GM12872 (cell line): ENCODE data around the gene GNAT2.

Experiments used
- CTCF ChIP-seq: IDR thresholded peaks from 3 replicates; pipeline ENCODE4 v1.5.1; 2011; ENCODE audit warnings: low read depth, mild to moderate bottlenecking, low read length, moderate library complexity; ENCODE audit not compliant: insufficient read depth

Gene GNAT2

GRCh38 chr1:109618661-109619575 lies 498 bp downstream of the GNAT2 start:
- TF ChIP-seq CTCF, result no peak

- no peak for TF ChIP-seq CTCF
These were observed 2.1 kb downstream of the GNAT2 start for GRCh38 chr1:109617291-109617801.

- no peak for TF ChIP-seq CTCF
These were observed 3.0 kb downstream of the GNAT2 start for GRCh38 chr1:109616391-109616790.

GRCh38 chr1:109615879-109616278 lies 3.5 kb downstream of the GNAT2 start:
- TF ChIP-seq CTCF, result no peak

- no peak for TF ChIP-seq CTCF
These were observed 5.9 kb downstream of the GNAT2 start for GRCh38 chr1:109613361-109614147.

GRCh38 chr1:109611308-109611990 lies 8.0 kb downstream of the GNAT2 start:
- TF ChIP-seq CTCF, result no peak
